ENCODE data around the gene ZNF680. TPM values are rescaled to one million over a fixed set of nuclear protein-coding genes. Genes with fewer than 3 reads are reported as not detected.
A peak's percentile ranks its signal among the peaks of the same experiment; 100 is the strongest.

The ZNF680 gene
- 28.0 TPM for polyA plus RNA-seq (2013, experiment 1 of 4)
- polyA plus RNA-seq (2013, experiment 2 of 4): 28.9 TPM
- polyA plus RNA-seq (2013, experiment 3 of 4): 22.1 TPM
- 22.4 TPM for polyA plus RNA-seq (2013, experiment 4 of 4)

GRCh38 chr7:64562626-64563278 lies at the start of gene ZNF680:
Gene ZNF680, minus strand, starts transcription at chr7:64563071. Its CDS starts 117 bp downstream, at chr7:64562954.
- H3K36me3 ChIP-seq (ENCODE audit: control insufficient read depth, insufficient read depth, low read length): peaks cover 5% of the 10 kb centered on the region
- H3K4me1 ChIP-seq (ENCODE audit: control insufficient read depth, insufficient read depth, low read length): peaks cover 4% of the 10 kb centered on the region
- no peaks in the 10 kb centered on the region for H3K9me3 ChIP-seq (ENCODE audit: control insufficient read depth, low read length)
- peak within 1 kb of the TSS; percentile 100 for H3K27ac ChIP-seq (ENCODE audit: insufficient read depth, low read depth, low read length, poor library complexity, severe bottlenecking)
- WGBS, 2 experiments: 1 to 2% methylated on average over 33 of the region's 33 CpGs
- H3K27me3 ChIP-seq (ENCODE audit: control insufficient read depth, insufficient read depth, low read length, poor library complexity, severe bottlenecking): no peaks in the 10 kb centered on the region
- H3K4me3 ChIP-seq (ENCODE audit: insufficient read depth, low read depth, low read length): peak within 1 kb of the TSS; percentile 95

GRCh38 chr7:64612452-64612851 lies 49.6 kb upstream of the ZNF680 start:
- Histone ChIP-seq H3K36me3 (ENCODE audit: control insufficient read depth, insufficient read depth, low read length) (no peaks in the 10 kb centered on the region), H3K9me3 (ENCODE audit: control insufficient read depth, low read length) (peaks cover 4% of the 10 kb centered on the region), H3K4me1 (ENCODE audit: control insufficient read depth, insufficient read depth, low read length) (no peaks in the 10 kb centered on the region), H3K27ac (ENCODE audit: insufficient read depth, low read depth, low read length, poor library complexity, severe bottlenecking) (no peak overlapping the region), H3K4me3 (ENCODE audit: insufficient read depth, low read depth, low read length) (no peak overlapping the region), H3K27me3 (ENCODE audit: control insufficient read depth, insufficient read depth, low read length, poor library complexity, severe bottlenecking) (no peaks in the 10 kb centered on the region)
- 56 to 60% methylated on average over 4 of the region's 4 CpGs for WGBS, 2 experiments

- Histone ChIP-seq H3K4me3 (ENCODE audit: insufficient read depth, low read depth, low read length) (no peak overlapping the region), H3K36me3 (ENCODE audit: control insufficient read depth, insufficient read depth, low read length) (no peaks in the 10 kb centered on the region), H3K9me3 (ENCODE audit: control insufficient read depth, low read length) (peaks cover 3% of the 10 kb centered on the region), H3K27me3 (ENCODE audit: control insufficient read depth, insufficient read depth, low read length, poor library complexity, severe bottlenecking) (no peaks in the 10 kb centered on the region), H3K4me1 (ENCODE audit: control insufficient read depth, insufficient read depth, low read length) (no peaks in the 10 kb centered on the region), H3K27ac (ENCODE audit: insufficient read depth, low read depth, low read length, poor library complexity, severe bottlenecking) (no peak overlapping the region)
- WGBS, 2 experiments: 77 to 90% methylated on average over 1 of the region's 1 CpG
Observed at GRCh38 chr7:64611717-64612116, 48.8 kb upstream of the ZNF680 start.

- no peaks in the 10 kb centered on the region for H3K4me1 ChIP-seq (ENCODE audit: control insufficient read depth, insufficient read depth, low read length)
- no peak overlapping the region for H3K27ac ChIP-seq (ENCODE audit: insufficient read depth, low read depth, low read length, poor library complexity, severe bottlenecking)
Observed at GRCh38 chr7:64610997-64611396, 48.1 kb upstream of the ZNF680 start.

GRCh38 chr7:64608116-64608910 lies 45.4 kb upstream of the ZNF680 start:
- Histone ChIP-seq H3K27me3 (ENCODE audit: control insufficient read depth, insufficient read depth, low read length, poor library complexity, severe bottlenecking) (no peaks in the 10 kb centered on the region), H3K36me3 (ENCODE audit: control insufficient read depth, insufficient read depth, low read length) (peaks cover 4% of the 10 kb centered on the region), H3K9me3 (ENCODE audit: control insufficient read depth, low read length) (peaks cover 2% of the 10 kb centered on the region), H3K27ac (ENCODE audit: insufficient read depth, low read depth, low read length, poor library complexity, severe bottlenecking) (no peak overlapping the region), H3K4me1 (ENCODE audit: control insufficient read depth, insufficient read depth, low read length) (no peaks in the 10 kb centered on the region), H3K4me3 (ENCODE audit: insufficient read depth, low read depth, low read length) (no peak overlapping the region)
- 75 to 82% methylated on average over 6 of the region's 6 CpGs for WGBS, 2 experiments

More at GRCh38 chr7:64610997-64611396, 48.1 kb upstream of the ZNF680 start:
- no peaks in the 10 kb centered on the region for H3K36me3 ChIP-seq (ENCODE audit: control insufficient read depth, insufficient read depth, low read length)
- H3K27me3 ChIP-seq (ENCODE audit: control insufficient read depth, insufficient read depth, low read length, poor library complexity, severe bottlenecking): no peaks in the 10 kb centered on the region
- 85 to 88% methylated on average over 4 of the region's 4 CpGs for WGBS, 2 experiments
- peaks cover 2% of the 10 kb centered on the region for H3K9me3 ChIP-seq (ENCODE audit: control insufficient read depth, low read length)
- no peak overlapping the region for H3K4me3 ChIP-seq (ENCODE audit: insufficient read depth, low read depth, low read length)

- H3K27ac ChIP-seq (ENCODE audit: insufficient read depth, low read depth, low read length, poor library complexity, severe bottlenecking): no peak overlapping the region
- peaks cover 5% of the 10 kb centered on the region for H3K36me3 ChIP-seq (ENCODE audit: control insufficient read depth, insufficient read depth, low read length)
- no peaks in the 10 kb centered on the region for H3K27me3 ChIP-seq (ENCODE audit: control insufficient read depth, insufficient read depth, low read length, poor library complexity, severe bottlenecking)
- H3K9me3 ChIP-seq (ENCODE audit: control insufficient read depth, low read length): peaks cover 2% of the 10 kb centered on the region
- H3K4me3 ChIP-seq (ENCODE audit: insufficient read depth, low read depth, low read length): no peak overlapping the region
- H3K4me1 ChIP-seq (ENCODE audit: control insufficient read depth, insufficient read depth, low read length): no peaks in the 10 kb centered on the region
Observed at GRCh38 chr7:64606385-64606784, 43.5 kb upstream of the ZNF680 start.

GRCh38 chr7:64603271-64603670 lies 40.4 kb upstream of the ZNF680 start:
- H3K36me3 ChIP-seq (ENCODE audit: control insufficient read depth, insufficient read depth, low read length): peaks cover 7% of the 10 kb centered on the region
- H3K27me3 ChIP-seq (ENCODE audit: control insufficient read depth, insufficient read depth, low read length, poor library complexity, severe bottlenecking): no peaks in the 10 kb centered on the region
- no peak overlapping the region for H3K27ac ChIP-seq (ENCODE audit: insufficient read depth, low read depth, low read length, poor library complexity, severe bottlenecking)
- no peaks in the 10 kb centered on the region for H3K9me3 ChIP-seq (ENCODE audit: control insufficient read depth, low read length)
- 82 to 84% methylated on average over 1 of the region's 1 CpG for WGBS, 2 experiments
- no peak overlapping the region for H3K4me3 ChIP-seq (ENCODE audit: insufficient read depth, low read depth, low read length)
- H3K4me1 ChIP-seq (ENCODE audit: control insufficient read depth, insufficient read depth, low read length): no peaks in the 10 kb centered on the region

GRCh38 chr7:64602518-64602917 lies 39.6 kb upstream of the ZNF680 start:
- peaks cover 7% of the 10 kb centered on the region for H3K36me3 ChIP-seq (ENCODE audit: control insufficient read depth, insufficient read depth, low read length)
- H3K27me3 ChIP-seq (ENCODE audit: control insufficient read depth, insufficient read depth, low read length, poor library complexity, severe bottlenecking): no peaks in the 10 kb centered on the region
- no peaks in the 10 kb centered on the region for H3K4me1 ChIP-seq (ENCODE audit: control insufficient read depth, insufficient read depth, low read length)
- H3K4me3 ChIP-seq (ENCODE audit: insufficient read depth, low read depth, low read length): no peak overlapping the region
- no peaks in the 10 kb centered on the region for H3K9me3 ChIP-seq (ENCODE audit: control insufficient read depth, low read length)
- WGBS, 2 experiments: 84 to 87% methylated on average over 2 of the region's 2 CpGs
- no peak overlapping the region for H3K27ac ChIP-seq (ENCODE audit: insufficient read depth, low read depth, low read length, poor library complexity, severe bottlenecking)

GRCh38 chr7:64602086-64602485 lies 39.2 kb upstream of the ZNF680 start:
- Histone ChIP-seq H3K27ac (ENCODE audit: insufficient read depth, low read depth, low read length, poor library complexity, severe bottlenecking) (no peak overlapping the region), H3K4me1 (ENCODE audit: control insufficient read depth, insufficient read depth, low read length) (no peaks in the 10 kb centered on the region), H3K27me3 (ENCODE audit: control insufficient read depth, insufficient read depth, low read length, poor library complexity, severe bottlenecking) (no peaks in the 10 kb centered on the region), H3K36me3 (ENCODE audit: control insufficient read depth, insufficient read depth, low read length) (peaks cover 7% of the 10 kb centered on the region), H3K4me3 (ENCODE audit: insufficient read depth, low read depth, low read length) (no peak overlapping the region), H3K9me3 (ENCODE audit: control insufficient read depth, low read length) (no peaks in the 10 kb centered on the region)
- 84% methylated on average over 3 of the region's 3 CpGs for WGBS, 2 experiments

- Histone ChIP-seq H3K27ac (ENCODE audit: insufficient read depth, low read depth, low read length, poor library complexity, severe bottlenecking) (no peak overlapping the region), H3K27me3 (ENCODE audit: control insufficient read depth, insufficient read depth, low read length, poor library complexity, severe bottlenecking) (no peaks in the 10 kb centered on the region), H3K4me3 (ENCODE audit: insufficient read depth, low read depth, low read length) (no peak overlapping the region), H3K36me3 (ENCODE audit: control insufficient read depth, insufficient read depth, low read length) (peaks cover 7% of the 10 kb centered on the region), H3K4me1 (ENCODE audit: control insufficient read depth, insufficient read depth, low read length) (no peaks in the 10 kb centered on the region), H3K9me3 (ENCODE audit: control insufficient read depth, low read length) (no peaks in the 10 kb centered on the region)
- 82 to 88% methylated on average over 2 of the region's 2 CpGs for WGBS, 2 experiments
Observed at GRCh38 chr7:64599359-64599758, 36.5 kb upstream of the ZNF680 start.
